ENCODE measurements around the gene MAP7D3.

The MAP7D3 gene

DNA sequence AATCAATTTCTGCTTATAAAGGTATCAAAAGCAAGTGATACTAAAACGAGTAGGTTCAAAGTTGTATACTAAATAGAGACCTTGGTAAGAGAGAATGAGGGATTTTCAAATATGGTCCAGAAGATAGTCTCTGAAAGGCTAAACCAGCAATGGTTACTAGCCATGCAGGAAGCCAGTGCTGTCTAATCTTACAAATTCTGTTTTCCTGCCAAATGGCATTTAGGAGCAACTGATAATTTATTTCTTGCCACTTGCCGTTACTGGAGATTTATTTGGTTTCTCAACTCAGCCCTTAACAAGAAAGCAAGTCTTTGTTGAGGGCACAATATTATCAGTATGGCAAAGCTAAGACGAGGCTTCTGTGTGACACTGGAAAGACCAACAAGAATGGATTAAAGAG is 47.2 kb downstream of the MAP7D3 start:
- no peak for DNase-seq

DNA sequence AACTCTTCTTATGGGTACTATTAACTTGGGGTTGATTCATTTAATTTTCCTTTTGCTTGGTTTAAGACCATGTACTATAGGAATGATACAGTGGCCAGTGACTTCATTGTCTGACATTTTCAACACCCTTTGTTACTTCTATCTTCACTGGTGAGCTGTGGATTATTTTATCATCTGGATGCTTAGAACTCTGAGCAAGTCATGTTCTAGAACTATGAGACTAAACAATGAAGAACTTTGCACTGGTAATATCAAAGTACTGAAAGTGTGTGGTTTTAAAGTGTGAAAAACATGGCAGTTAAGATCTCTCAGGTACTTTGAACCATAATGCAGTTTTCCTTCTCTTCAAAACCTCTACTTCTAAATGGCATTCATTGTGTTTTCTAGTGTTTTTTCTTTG is 47.8 kb downstream of the MAP7D3 start:
- no peak for DNase-seq

- no peak for DNase-seq
Measured at GRCh38 chrX:136202889-136203288, 48.3 kb downstream of the MAP7D3 start.

- no peak for DNase-seq
Measured at GRCh38 chrX:136201601-136202000, 49.6 kb downstream of the MAP7D3 start.

- DNase-seq: no peak
Measured at GRCh38 chrX:136200466-136200865, 50.7 kb downstream of the MAP7D3 start.

DNA sequence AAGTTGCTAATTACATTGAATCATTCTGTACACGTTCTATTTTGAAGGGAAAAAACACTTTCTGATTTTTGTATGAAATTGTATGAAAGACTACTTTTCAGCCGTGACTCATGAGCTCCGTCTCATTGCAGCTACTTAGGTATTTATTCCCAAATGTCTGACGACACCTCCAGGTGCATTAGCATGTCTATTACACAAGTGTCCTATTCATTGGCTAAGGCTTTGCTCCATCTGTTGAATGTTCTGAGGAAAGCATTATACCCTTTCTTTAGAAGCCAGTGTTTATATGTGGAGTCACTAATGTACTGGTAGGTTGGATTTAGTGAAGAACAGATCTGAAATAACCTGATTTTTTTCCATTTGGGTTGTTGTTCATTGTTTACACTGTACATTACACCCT is 51.8 kb downstream of the MAP7D3 start:
- DNase-seq: no peak

- no peak for DNase-seq
Measured at GRCh38 chrX:136198678-136199243, 52.4 kb downstream of the MAP7D3 start.

- DNase-seq: no peak
Measured at GRCh38 chrX:136198010-136198409, 53.2 kb downstream of the MAP7D3 start.

- no peak for DNase-seq
Measured at GRCh38 chrX:136196691-136197155, 54.5 kb downstream of the MAP7D3 start.

DNA sequence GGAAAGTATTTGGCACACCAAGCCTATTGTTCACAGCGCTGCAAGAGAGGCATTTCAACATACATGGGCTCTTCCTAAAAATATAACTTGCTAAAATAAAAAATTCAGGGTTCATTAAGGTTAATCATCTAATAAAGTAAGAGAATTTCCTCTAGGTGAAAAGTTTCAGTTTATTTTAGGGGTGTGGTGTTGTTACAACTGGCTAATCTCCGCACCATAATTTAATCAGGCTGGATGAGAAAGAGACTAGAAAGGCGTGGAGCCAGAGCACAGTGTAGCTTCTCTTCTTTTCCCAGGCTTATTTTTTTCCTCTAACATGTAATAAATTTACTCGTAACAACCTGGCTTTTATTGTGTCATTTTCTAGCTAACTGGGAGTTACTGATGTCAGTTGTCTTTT is 56.0 kb downstream of the MAP7D3 start:
- DNase-seq: no peak

DNA sequence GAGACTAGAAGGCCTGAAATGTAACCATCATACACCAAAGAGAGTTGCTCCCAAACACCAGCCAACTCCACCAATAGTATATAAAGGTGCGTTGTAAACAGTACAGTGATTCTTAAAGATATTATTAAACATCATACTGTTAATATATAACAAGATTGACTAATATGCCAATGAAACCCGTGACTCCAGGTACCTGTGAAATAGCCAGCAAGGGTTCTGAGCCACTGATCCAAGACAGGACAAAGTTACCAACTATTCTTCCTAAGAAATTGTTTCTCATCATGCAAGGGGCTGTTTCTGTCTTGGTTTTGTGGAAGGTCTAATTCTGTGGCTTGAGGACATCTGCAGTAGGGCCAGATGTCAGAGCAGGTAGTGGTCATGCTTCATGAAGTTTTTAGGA is 56.7 kb downstream of the MAP7D3 start:
- DNase-seq: no peak

GRCh38 chrX:136193771-136194170 is 57.4 kb downstream of the MAP7D3 start:
- no peak for DNase-seq

DNA sequence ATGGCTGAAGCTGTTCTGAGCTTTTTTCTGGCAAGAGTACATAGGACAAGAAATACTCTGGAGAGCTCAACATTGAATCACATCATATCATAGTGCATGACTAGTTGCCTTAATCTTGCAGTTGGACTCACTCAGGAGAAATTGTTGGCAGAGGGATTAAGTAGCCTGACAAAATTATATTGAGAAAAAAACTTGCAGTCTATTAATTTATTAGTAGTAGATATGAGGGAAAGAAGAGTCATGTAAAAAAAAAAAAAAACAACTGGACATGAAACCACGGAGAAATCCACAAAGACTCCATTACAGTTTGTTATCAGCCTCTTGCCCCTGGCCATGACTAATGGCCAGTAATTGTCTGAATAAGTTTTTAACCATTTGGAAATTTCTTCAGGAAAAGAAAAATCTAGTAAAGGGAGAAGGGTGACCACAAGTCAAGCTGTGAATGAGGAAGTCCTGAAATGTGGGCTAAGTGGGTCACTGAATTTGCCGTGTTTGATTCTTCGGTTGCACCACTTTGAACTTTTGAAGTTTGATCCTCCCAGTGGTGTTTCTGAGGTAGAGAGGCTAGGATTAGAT is 58.3 kb downstream of the MAP7D3 start:
- DNase-seq: no peak

GRCh38 chrX:136192135-136192534 is 59.1 kb downstream of the MAP7D3 start:
- no peak for DNase-seq

GRCh38 chrX:136191171-136191570 is 60.0 kb downstream of the MAP7D3 start:
- DNase-seq: no peak

DNA sequence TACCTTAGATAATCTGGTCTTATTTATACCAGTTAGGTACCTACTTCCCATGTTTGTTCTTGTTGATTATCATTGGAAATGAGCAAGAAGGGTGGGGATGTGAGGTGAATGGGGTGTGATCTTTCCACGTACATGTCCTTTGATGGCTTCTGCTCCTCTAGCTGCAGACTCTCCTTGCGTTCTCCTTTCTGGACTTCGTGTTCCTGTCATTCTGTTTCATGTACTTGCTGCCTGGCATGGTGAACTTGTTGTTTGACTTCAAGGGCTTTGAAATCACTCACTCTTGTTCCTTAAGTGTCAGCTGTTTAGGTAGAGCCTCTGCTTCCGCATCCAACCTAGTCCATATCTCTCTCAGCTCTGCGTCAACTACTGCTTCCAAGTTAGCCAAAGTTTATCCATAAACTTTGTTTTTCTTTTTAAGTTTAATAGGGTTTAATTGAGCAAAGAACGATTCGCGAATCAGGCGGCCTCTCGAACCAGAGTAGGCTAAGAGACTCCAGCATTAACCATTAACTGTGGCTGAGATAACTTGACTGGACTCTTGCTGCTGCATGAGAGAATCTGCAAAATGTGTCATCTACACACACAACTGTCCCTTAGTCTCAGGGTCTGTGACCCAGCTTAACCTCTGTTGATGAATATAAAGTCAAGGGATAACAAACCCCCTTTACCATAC is 61.0 kb downstream of the MAP7D3 start:
- no peak for DNase-seq

DNA sequence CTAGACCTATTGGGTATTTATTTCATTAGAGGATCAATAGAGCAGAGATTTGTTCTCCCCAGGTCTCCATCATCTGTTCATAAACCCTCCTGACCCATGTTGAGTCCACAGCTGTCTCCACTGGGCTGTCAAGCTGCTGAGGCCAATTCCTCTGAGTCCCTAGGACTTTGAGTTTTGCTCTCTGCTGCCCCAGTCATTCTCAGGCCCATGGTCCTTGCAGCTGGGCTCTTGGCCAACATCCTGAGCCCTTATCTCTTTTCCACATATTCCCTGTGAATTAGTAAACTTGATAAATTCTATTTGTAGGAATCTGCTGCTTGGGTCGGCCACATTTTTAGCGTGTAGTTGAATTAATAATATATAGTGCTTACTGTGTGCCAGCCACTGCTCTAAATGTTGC is 62.0 kb downstream of the MAP7D3 start:
- no peak for DNase-seq

DNA sequence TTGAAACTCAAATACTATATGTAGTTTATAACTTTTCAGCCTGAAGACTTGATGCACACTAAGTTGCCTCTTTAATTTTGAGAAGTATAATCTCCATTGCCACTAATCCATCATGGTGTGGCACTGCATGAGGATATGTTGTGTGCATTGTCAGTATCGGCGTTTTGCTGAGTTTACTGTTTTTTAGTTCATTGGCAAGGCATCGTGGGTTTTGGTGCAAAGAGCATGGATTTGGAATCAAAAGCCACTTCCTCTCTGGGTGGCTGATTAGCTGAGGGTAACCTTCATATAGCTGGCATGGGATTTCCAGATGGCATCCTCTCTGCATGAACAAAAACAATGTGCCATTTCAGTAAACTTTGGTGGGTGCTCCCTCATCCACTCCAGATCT is 65.2 kb downstream of the MAP7D3 start:
- no peak for DNase-seq

- no peak for DNase-seq
Measured at GRCh38 chrX:136185401-136186022, 65.7 kb downstream of the MAP7D3 start.

DNA sequence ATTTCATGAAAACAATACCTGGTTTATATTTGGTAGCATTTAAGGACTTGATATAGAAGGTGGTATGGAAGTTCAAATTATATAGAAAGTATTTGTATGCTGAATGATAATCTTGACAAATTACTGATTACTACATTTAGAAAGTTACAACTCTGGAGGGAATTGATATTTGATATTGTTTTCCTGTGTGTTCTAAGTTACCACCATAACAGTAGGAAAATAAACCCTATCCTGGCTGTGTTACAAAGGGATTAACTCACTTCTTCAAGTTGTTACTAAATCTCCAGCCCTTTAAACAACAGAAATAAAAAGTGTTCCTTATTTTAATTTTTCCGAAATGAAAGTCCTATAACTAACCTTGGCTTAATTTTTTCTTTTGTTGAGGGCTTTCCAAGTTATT is 67.3 kb downstream of the MAP7D3 start:
- no peak for DNase-seq

DNA sequence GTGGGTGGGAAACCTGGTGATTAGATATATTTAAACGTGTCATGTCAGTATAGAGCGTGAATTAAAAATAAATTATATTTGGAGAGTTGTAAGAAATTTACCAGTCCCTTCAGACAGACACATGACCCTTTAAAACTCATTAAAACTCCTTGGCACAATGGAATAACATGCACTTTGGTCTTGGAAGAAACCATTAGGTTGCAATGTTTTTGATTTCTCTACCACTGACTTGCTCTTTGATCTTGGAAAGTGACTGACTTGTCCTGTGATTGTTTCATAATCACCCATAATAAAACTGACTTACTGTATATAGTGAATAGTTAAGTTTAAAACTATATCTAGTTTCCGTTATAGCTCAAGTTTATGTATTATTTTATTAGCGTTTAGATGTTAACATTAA is 68.0 kb downstream of the MAP7D3 start:
- DNase-seq: no peak

DNA sequence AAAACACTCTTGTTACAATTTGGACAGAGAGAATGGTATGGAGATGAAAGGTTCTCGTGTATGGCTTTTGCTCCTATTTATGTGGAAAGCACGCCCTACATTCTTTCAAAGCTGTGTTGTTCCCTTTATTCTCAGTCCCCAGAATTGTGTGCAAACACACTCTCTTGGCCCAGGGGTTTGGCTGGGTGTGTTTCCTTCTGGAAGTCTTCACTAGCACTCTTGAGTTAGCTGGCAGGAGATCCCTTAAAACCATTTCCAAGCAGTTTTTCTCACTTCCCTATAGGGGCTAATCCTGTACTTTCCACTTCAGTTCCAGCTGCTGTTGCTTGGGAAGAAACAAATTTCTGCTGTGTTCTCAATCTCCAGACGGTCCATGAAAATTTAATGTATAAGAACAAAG is 68.8 kb downstream of the MAP7D3 start:
- no peak for DNase-seq

GRCh38 chrX:136179133-136179532 is 72.1 kb downstream of the MAP7D3 start:
- no peak for DNase-seq

DNA sequence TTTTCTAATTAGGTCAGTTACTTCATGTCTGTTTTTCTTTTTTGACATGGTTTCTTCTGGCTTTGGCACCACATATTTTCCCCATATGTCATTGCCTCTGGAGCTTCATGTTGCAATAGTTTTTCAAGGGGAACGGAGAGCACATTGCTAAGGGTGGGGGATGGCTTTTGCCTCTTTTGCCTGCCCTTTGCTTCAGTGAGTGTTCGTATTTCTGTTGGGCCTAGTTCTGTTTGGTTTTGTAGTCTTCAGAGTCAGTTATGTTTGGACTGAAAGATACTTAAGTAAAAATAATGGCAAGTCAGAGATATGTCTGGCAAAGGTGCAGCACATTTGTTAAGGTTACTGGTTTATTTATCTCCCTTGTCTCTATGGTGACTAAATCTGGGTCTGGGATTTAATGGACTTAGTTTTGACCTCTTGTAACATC is 74.8 kb downstream of the MAP7D3 start:
- DNase-seq: no peak
